ENCODE data around the gene FSTL4. TPM values are rescaled to one million over a fixed set of nuclear protein-coding genes. Genes with fewer than 3 reads are reported as not detected.

FSTL4 gene
- total and polyA plus RNA-seq, 2 of the 4 experiments (the other 2 are of a cell fraction) = 0.18 TPM; not detected in 1

GRCh38 chr5:133641683-133642082 is 29.3 kb upstream of the FSTL4 start:
- no peak overlapping the region for H3K4me3 ChIP-seq (ENCODE audit: insufficient read depth, low read depth, low read length)
- no peak overlapping the region for H4K5ac ChIP-seq (ENCODE audit: low read depth, low read length)
- no peak overlapping the region for H2BK20ac ChIP-seq (ENCODE audit: low read depth, low read length)
- H3K79me1 ChIP-seq (ENCODE audit: low read depth in 1 of 2, low read length in 2 of 2) = no peaks in the 10 kb centered on the region
- no peak overlapping the region for H2BK15ac ChIP-seq (ENCODE audit: low read depth, low read length)
- H3K23ac ChIP-seq (ENCODE audit: low read depth, low read length) = no peak overlapping the region
- H4K91ac ChIP-seq (ENCODE audit: insufficient read depth, low read depth, low read length) = no peak overlapping the region
- H3K56ac ChIP-seq (ENCODE audit: extremely low read depth, insufficient read depth, low read length) = no peak overlapping the region
- H2AK9ac ChIP-seq (replicated peaks; ENCODE audit: low read depth, low read length, poor library complexity) = no peak overlapping the region
- dilution Hi-C loops (cut with HindIII; ENCODE audit: low sequenced_read_pairs, unreplicated experiment) (no loop called here), intact Hi-C loops (cut with micrococcal nuclease) (no loop called here), in situ Hi-C loops (cut with MboI; ENCODE audit: low sequenced_read_pairs) (no loop called here)
- H3K9me3 ChIP-seq (ENCODE audit: control insufficient read depth, insufficient read depth, low read length) = no peaks in the 10 kb centered on the region
- no peaks in the 10 kb centered on the region for H3K4me1 ChIP-seq (ENCODE audit: control insufficient read depth, insufficient read depth, low read length)
- H2BK5ac ChIP-seq (ENCODE audit: low read depth, low read length, poor library complexity, severe bottlenecking) = no peak overlapping the region
- H2AFZ ChIP-seq (replicated peaks; ENCODE audit: low read length, poor library complexity) = no peak overlapping the region
- H2AK5ac ChIP-seq (ENCODE audit: low read depth, low read length) = no peak overlapping the region
- H3K27me3 ChIP-seq (ENCODE audit: control insufficient read depth, insufficient read depth, low read length) = no peaks in the 10 kb centered on the region
- ATAC-seq (ENCODE audit: low read depth) (no peak), DNase-seq (no peak)
- no peak overlapping the region for H3K27ac ChIP-seq (ENCODE audit: insufficient read depth, low read length)
- no peak overlapping the region for H2BK120ac ChIP-seq (ENCODE audit: low read depth, low read length)
- ChIA-PET CTCF (no interaction called here), POLR2A (ENCODE audit: unreplicated experiment) (no interaction called here)
- no peak overlapping the region for H3K4ac ChIP-seq (ENCODE audit: low read depth, low read length)
- TF ChIP-seq NFE2L2 (IDR thresholded peaks at IDR 0.05; ENCODE audit: low read depth, low read length) = no peak
- no peak for TF ChIP-seq POLR2A (IDR thresholded peaks at IDR 0.05; ENCODE audit: low read depth, low read length)
- no peak for TF ChIP-seq CHD1 (IDR thresholded peaks at IDR 0.05; ENCODE audit: low read depth, low read length)
- TF ChIP-seq CEBPB (IDR thresholded peaks at IDR 0.05; ENCODE audit: low read depth, low read length) = no peak
- no peak for TF ChIP-seq ELK1 (IDR thresholded peaks at IDR 0.05; ENCODE audit: borderline replicate concordance, low read depth, low read length)
- no peak for TF ChIP-seq MAFK (IDR thresholded peaks at IDR 0.05; ENCODE audit: low read depth, low read length)
- TF ChIP-seq USF2 (IDR thresholded peaks at IDR 0.05; ENCODE audit: low read depth, low read length) = no peak
- TF ChIP-seq MAZ (IDR thresholded peaks at IDR 0.05; ENCODE audit: borderline replicate concordance, low read depth, low read length) = no peak
- TF ChIP-seq MXI1 (IDR thresholded peaks at IDR 0.05; ENCODE audit: borderline replicate concordance, low read depth, low read length) = no peak
- TF ChIP-seq BHLHE40 (IDR thresholded peaks at IDR 0.05; ENCODE audit: low read depth, low read length) = no peak
- no peak for TF ChIP-seq RCOR1 (IDR thresholded peaks at IDR 0.05; ENCODE audit: insufficient replicate concordance, low read length)
- no peak for TF ChIP-seq FOS (IDR thresholded peaks at IDR 0.05; ENCODE audit: low read depth, low read length)
- TF ChIP-seq RFX5 (IDR thresholded peaks at IDR 0.05; ENCODE audit: low read depth, low read length) = no peak
- no peak for TF ChIP-seq RAD21 (IDR thresholded peaks at IDR 0.05; ENCODE audit: low read length)
- no peak for TF ChIP-seq SMC3 (IDR thresholded peaks at IDR 0.05; ENCODE audit: low read depth, low read length)
- no peak for TF ChIP-seq CTCF (conservative IDR thresholded peaks at IDR 0.05; ENCODE audit: low read depth, low read length)
- H4K8ac ChIP-seq (ENCODE audit: low read depth in 2 of 2, low read length in 2 of 2) = no peak overlapping the region
- no peak overlapping the region for H3K9ac ChIP-seq (ENCODE audit: low read depth, low read length)
- no TSS peak for BruUV-seq (replicated peaks)
- H3K18ac ChIP-seq (ENCODE audit: low read depth, low read length) = no peak overlapping the region
- no peak overlapping the region for H3K4me2 ChIP-seq (ENCODE audit: low read depth, low read length)
- H3K36me3 ChIP-seq (ENCODE audit: control insufficient read depth, insufficient read depth, low read length) = no peaks in the 10 kb centered on the region
- no peak overlapping the region for H3K14ac ChIP-seq (replicated peaks; ENCODE audit: low read depth, low read length)
- no peaks in the 10 kb centered on the region for H4K20me1 ChIP-seq (ENCODE audit: insufficient read depth, low read length)
- no peaks in the 10 kb centered on the region for H3K9me1 ChIP-seq (ENCODE audit: insufficient read depth, low read length)

Data from IMR-90 (cell line).